Mesenchymal stem cell (in vitro differentiated cells and primary cell): Measurements from ENCODE around the gene ADAMTS10. TPM values are rescaled to one million over a fixed set of nuclear protein-coding genes. Genes with fewer than 3 reads are reported as not detected.

Source experiments
- DNase-seq: peaks from one replicate; pipeline ENCODE4 v3.0.0-alpha.2; 2013
- H2AFZ ChIP-seq: one replicate; pipeline ENCODE4 v1.6.1; 2013; ENCODE audit warnings: low read depth, mild to moderate bottlenecking, control low read depth, inconsistent platforms, low read length, moderate library complexity
- H2AK5ac ChIP-seq: 2 replicates; pipeline ENCODE4 v1.6.1; 2013; ENCODE audit warnings: low read length, moderate library complexity, mild to moderate bottlenecking, inconsistent platforms; ENCODE audit not compliant: severe bottlenecking
- H2BK120ac ChIP-seq: one replicate; pipeline ENCODE4 v1.6.1; 2013; ENCODE audit warnings: low read depth, mild to moderate bottlenecking, inconsistent platforms, low read length, moderate library complexity
- H2BK12ac ChIP-seq, 2 experiments: one replicate each; pipeline ENCODE4 v1.6.1; 2013; ENCODE audit warnings: inconsistent platforms in 2 of 2, low read length in 2 of 2, mild to moderate bottlenecking in 2 of 2, moderate library complexity in 2 of 2, control low read depth in 1 of 2
- H2BK15ac ChIP-seq: one replicate; pipeline ENCODE4 v1.6.1; 2013; ENCODE audit warnings: mild to moderate bottlenecking, low read depth, inconsistent platforms; ENCODE audit not compliant: poor library complexity, severe bottlenecking
- H2BK5ac ChIP-seq: 2 replicates; pipeline ENCODE4 v1.6.1; 2013; ENCODE audit warnings: low read depth, mild to moderate bottlenecking, low read length, control low read depth, inconsistent platforms; ENCODE audit not compliant: poor library complexity, severe bottlenecking
- H3K14ac ChIP-seq, 2 experiments: one replicate each; pipeline ENCODE4 v1.6.1; 2013; ENCODE audit warnings: inconsistent platforms in 2 of 2, low read length in 2 of 2, control low read depth in 1 of 2, mild to moderate bottlenecking in 1 of 2, moderate library complexity in 1 of 2
- H3K18ac ChIP-seq, 2 experiments: one replicate each; pipeline ENCODE4 v1.6.1; 2013; ENCODE audit warnings: inconsistent platforms in 2 of 2, low read length in 2 of 2, control low read depth in 1 of 2, low read depth in 1 of 2, mild to moderate bottlenecking in 1 of 2
- H3K23ac ChIP-seq, 2 experiments: one replicate each; pipeline ENCODE4 v1.6.1; 2013; ENCODE audit warnings: inconsistent platforms in 2 of 2, low read length in 2 of 2, mild to moderate bottlenecking in 2 of 2, moderate library complexity in 2 of 2, control low read depth in 1 of 2
- H3K27ac ChIP-seq: 2 replicates; pipeline ENCODE4 v1.5.1; 2013; ENCODE audit warnings: mild to moderate bottlenecking, moderate library complexity, low read length, control low read depth, inconsistent platforms; ENCODE audit not compliant: poor library complexity, severe bottlenecking
- H3K27me3 ChIP-seq, 2 experiments: 2 replicates each; pipeline versions ENCODE4 v1.6.1 to v1.7.0; 2013; ENCODE audit warnings: low read length in 2 of 2, mild to moderate bottlenecking in 2 of 2, moderate library complexity in 2 of 2, control low read depth in 1 of 2, inconsistent platforms in 1 of 2; ENCODE audit not compliant: control insufficient read depth in 1 of 2, insufficient read depth in 1 of 2
- H3K36me3 ChIP-seq, 2 experiments: 2 replicates each; pipeline versions ENCODE4 v1.6.1 to v1.7.0; 2013; ENCODE audit warnings: low read length in 2 of 2, control low read depth in 1 of 2, inconsistent platforms in 1 of 2, low read depth in 1 of 2, mild to moderate bottlenecking in 1 of 2; ENCODE audit not compliant: insufficient read depth in 2 of 2, control insufficient read depth in 1 of 2
- H3K4ac ChIP-seq, 2 experiments: one replicate each; pipeline ENCODE4 v1.6.1; 2013; ENCODE audit warnings: inconsistent platforms in 2 of 2, low read length in 2 of 2, mild to moderate bottlenecking in 2 of 2, moderate library complexity in 2 of 2, control low read depth in 1 of 2, low read depth in 1 of 2
- H3K4me1 ChIP-seq: 2 replicates; pipeline ENCODE4 v1.6.1; 2013; ENCODE audit warnings: low read depth, low read length, control low read depth; ENCODE audit not compliant: control insufficient read depth, insufficient read depth
- H3K4me2 ChIP-seq: 2 replicates; pipeline ENCODE4 v1.6.1; 2013; ENCODE audit warnings: low read length, mild to moderate bottlenecking, inconsistent platforms; ENCODE audit not compliant: poor library complexity, severe bottlenecking
- H3K4me3 ChIP-seq, 2 experiments: 2 replicates each; pipeline versions ENCODE4 v1.5.1 to v1.7.0; 2013; ENCODE audit warnings: low read length in 2 of 2, mild to moderate bottlenecking in 2 of 2, control low read depth in 1 of 2, low read depth in 1 of 2; ENCODE audit not compliant: insufficient read depth in 1 of 2
- H3K79me1 ChIP-seq: replicated peaks from 2 replicates; pipeline ENCODE4 v1.6.1; 2013; ENCODE audit warnings: mild to moderate bottlenecking, control low read depth, low read length, inconsistent platforms; ENCODE audit not compliant: poor library complexity, severe bottlenecking
- H3K9ac ChIP-seq: 2 replicates; pipeline ENCODE4 v1.7.0; 2013; ENCODE audit warnings: mild to moderate bottlenecking, low read length, moderate library complexity
- H3K9me3 ChIP-seq: 2 replicates; pipeline ENCODE4 v1.7.0; 2013; ENCODE audit warnings: mild to moderate bottlenecking, low read length; ENCODE audit not compliant: control insufficient read depth
- H4K8ac ChIP-seq: one replicate; pipeline ENCODE4 v1.6.1; 2013; ENCODE audit warnings: inconsistent platforms, mild to moderate bottlenecking, low read length, moderate library complexity
- H4K91ac ChIP-seq: one replicate; pipeline ENCODE4 v1.6.1; 2013; ENCODE audit warnings: mild to moderate bottlenecking, low read length, inconsistent platforms
- WGBS: methylation state at CpG from one replicate; pipeline ENCODE4 v1.1.7; 2013; ENCODE audit warnings: mixed read lengths; 5-methylcytosine and 5-hydroxymethylcytosine counted together
- polyA plus RNA-seq, 2 experiments: library from polyadenylated mRNA; stranded (reverse); fragments of 200-250 nt; gene quantifications; one replicate each; pipeline ENCODE4 v1.2.3, GENCODE V29; 2013

Gene ADAMTS10
- polyA plus RNA-seq (2013, experiment 1 of 2) = 7.4 TPM
- polyA plus RNA-seq (2013, experiment 2 of 2) = 7.7 TPM

- peak within 1 kb of the TSS; percentile 23 for H2AK5ac ChIP-seq
- peaks cover 0 to 11% of the 10 kb centered on the region in 2 experiments for H3K36me3 ChIP-seq
- peak within 1 kb of the TSS; percentile 90 for H2BK120ac ChIP-seq
- peak within 1 kb of the TSS in 1 of 2 experiments; percentile 99 for H3K14ac ChIP-seq
- peaks cover 28% of the 10 kb centered on the region for H3K4me1 ChIP-seq
- H3K4me3 ChIP-seq = peak within 1 kb of the TSS; percentile 83 to 89
- H2BK5ac ChIP-seq = peak within 1 kb of the TSS; percentile 33
- WGBS = 2% methylated on average over 65 of the region's 74 CpGs
- H4K91ac ChIP-seq = peak within 1 kb of the TSS; percentile 45
- no peak for DNase-seq
- peak within 1 kb of the TSS in 1 of 2 experiments; percentile 92 for H3K23ac ChIP-seq
- peak within 1 kb of the TSS; percentile 71 to 90 for H3K4ac ChIP-seq
- peak within 1 kb of the TSS; percentile 85 for H2AFZ ChIP-seq
- peak within 1 kb of the TSS; percentile 29 to 96 for H2BK12ac ChIP-seq
- H3K9ac ChIP-seq = peak within 1 kb of the TSS; percentile 89
- H3K79me1 ChIP-seq = peaks cover 20% of the 10 kb centered on the region
- H2BK15ac ChIP-seq = peak within 1 kb of the TSS; percentile 94
- peak within 1 kb of the TSS; percentile 94 for H4K8ac ChIP-seq
- peak within 1 kb of the TSS; percentile 75 to 97 for H3K18ac ChIP-seq
- H3K27ac ChIP-seq = peak within 1 kb of the TSS; percentile 54
- peak within 1 kb of the TSS; percentile 52 for H3K4me2 ChIP-seq
- H3K27me3 ChIP-seq = no peaks in the 10 kb centered on the region
- no peaks in the 10 kb centered on the region for H3K9me3 ChIP-seq
Measured at GRCh38 chr19:8610041-8610935, at the start of gene ADAMTS10. ADAMTS10 (minus strand) TSS chr19:8610715; CDS start chr19:8605710, 5,005 bp downstream.

- Histone ChIP-seq H4K8ac (no peak overlapping the region), H3K36me3 (no peaks in the 10 kb centered on the region), H3K27me3 (peaks cover 22 to 51% of the 10 kb centered on the region in 2 experiments), H3K4ac (no peak overlapping the region), H2AK5ac (no peak overlapping the region), H4K91ac (no peak overlapping the region), H2AFZ (no peak overlapping the region), H2BK5ac (no peak overlapping the region), H3K79me1 (no peaks in the 10 kb centered on the region), H2BK15ac (no peak overlapping the region), H3K9me3 (peaks cover 2% of the 10 kb centered on the region), H2BK120ac (no peak overlapping the region), H3K9ac (no peak overlapping the region), H2BK12ac (no peak overlapping the region), H3K4me3 (peak overlapping the region in 1 of 2 experiments; percentile 31), H3K4me2 (no peak overlapping the region), H3K23ac (no peak overlapping the region), H3K14ac (no peak overlapping the region), H3K18ac (no peak overlapping the region), H3K27ac (no peak overlapping the region), H3K4me1 (no peaks in the 10 kb centered on the region)
- 63% methylated on average over 5 of the region's 7 CpGs for WGBS
- DNase-seq = no peak
Measured at GRCh38 chr19:8659905-8660304, 49.4 kb upstream of the ADAMTS10 start.

GRCh38 chr19:8657869-8658268 lies 47.4 kb upstream of the ADAMTS10 start:
- Histone ChIP-seq H3K4me2 (no peak overlapping the region), H2AK5ac (no peak overlapping the region), H3K9me3 (peaks cover 2% of the 10 kb centered on the region), H2BK5ac (no peak overlapping the region), H3K9ac (no peak overlapping the region), H2BK120ac (no peak overlapping the region), H3K4me1 (peaks cover 4% of the 10 kb centered on the region), H2AFZ (no peak overlapping the region), H4K91ac (no peak overlapping the region), H2BK12ac (no peak overlapping the region), H3K27ac (no peak overlapping the region), H3K79me1 (no peaks in the 10 kb centered on the region), H4K8ac (no peak overlapping the region), H3K4ac (no peak overlapping the region), H3K4me3 (no peak overlapping the region), H3K36me3 (no peaks in the 10 kb centered on the region), H3K27me3 (peaks cover 22 to 48% of the 10 kb centered on the region in 2 experiments), H3K14ac (no peak overlapping the region), H3K18ac (no peak overlapping the region), H2BK15ac (no peak overlapping the region), H3K23ac (no peak overlapping the region)
- 69% methylated on average over 5 of the region's 5 CpGs for WGBS
- no peak for DNase-seq

- Histone ChIP-seq H3K79me1 (no peaks in the 10 kb centered on the region), H2BK12ac (no peak overlapping the region), H3K27ac (no peak overlapping the region), H2AK5ac (no peak overlapping the region), H3K9me3 (no peaks in the 10 kb centered on the region), H2AFZ (no peak overlapping the region), H3K9ac (no peak overlapping the region), H2BK120ac (no peak overlapping the region), H3K4me2 (no peak overlapping the region), H2BK15ac (no peak overlapping the region), H3K4me3 (no peak overlapping the region), H2BK5ac (no peak overlapping the region), H4K8ac (no peak overlapping the region), H3K4ac (no peak overlapping the region), H3K18ac (no peak overlapping the region), H3K14ac (no peak overlapping the region), H3K36me3 (no peaks in the 10 kb centered on the region), H4K91ac (no peak overlapping the region), H3K4me1 (peaks cover 4% of the 10 kb centered on the region), H3K27me3 (peaks cover 22 to 41% of the 10 kb centered on the region in 2 experiments), H3K23ac (no peak overlapping the region)
- 89% methylated on average over 12 of the region's 12 CpGs for WGBS
- DNase-seq = no peak
Measured at GRCh38 chr19:8655340-8655709, 44.8 kb upstream of the ADAMTS10 start.
